OCI-M2 (cell line): ENCODE measurements around the gene NOL6.

Source experiments
- DNase-seq: peaks from one replicate; lab custom pipeline; 2025; ENCODE audit not compliant: unreplicated experiment; lab: John Stamatoyannopoulos, UW

Gene NOL6

DNA sequence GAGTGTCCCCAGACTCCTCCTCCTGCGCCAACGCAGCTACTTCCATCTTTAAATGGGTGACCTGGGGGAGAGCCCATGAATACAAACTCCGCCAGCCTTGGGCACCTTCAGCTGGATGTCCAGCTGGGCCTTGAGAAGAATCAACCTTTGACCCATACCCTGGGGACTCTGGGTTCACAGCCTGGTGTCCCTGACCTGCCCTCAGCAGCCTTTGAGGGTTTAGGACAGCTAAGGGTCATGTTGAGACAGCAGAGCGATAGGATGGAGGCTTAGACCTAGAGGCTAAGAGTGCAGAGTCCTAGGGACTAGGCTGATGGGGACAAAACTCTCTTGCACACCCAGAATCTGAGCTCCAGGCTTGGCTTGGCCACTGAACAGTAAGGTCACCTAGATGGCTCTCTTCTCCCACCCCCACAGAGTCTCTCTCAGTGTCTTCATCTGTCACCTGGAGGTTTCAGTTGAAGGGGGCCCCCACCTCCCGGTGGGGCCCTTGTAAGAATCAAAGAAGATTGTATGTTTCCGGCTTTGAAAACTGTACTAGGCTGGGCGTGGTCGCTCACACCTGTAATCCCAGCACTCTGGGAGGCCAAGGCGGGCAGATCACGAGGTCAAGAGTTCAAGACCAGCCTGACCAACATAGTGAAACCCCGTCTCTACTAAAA is 19.6 kb downstream of the NOL6 start:
- DNase-seq: no peak

DNA sequence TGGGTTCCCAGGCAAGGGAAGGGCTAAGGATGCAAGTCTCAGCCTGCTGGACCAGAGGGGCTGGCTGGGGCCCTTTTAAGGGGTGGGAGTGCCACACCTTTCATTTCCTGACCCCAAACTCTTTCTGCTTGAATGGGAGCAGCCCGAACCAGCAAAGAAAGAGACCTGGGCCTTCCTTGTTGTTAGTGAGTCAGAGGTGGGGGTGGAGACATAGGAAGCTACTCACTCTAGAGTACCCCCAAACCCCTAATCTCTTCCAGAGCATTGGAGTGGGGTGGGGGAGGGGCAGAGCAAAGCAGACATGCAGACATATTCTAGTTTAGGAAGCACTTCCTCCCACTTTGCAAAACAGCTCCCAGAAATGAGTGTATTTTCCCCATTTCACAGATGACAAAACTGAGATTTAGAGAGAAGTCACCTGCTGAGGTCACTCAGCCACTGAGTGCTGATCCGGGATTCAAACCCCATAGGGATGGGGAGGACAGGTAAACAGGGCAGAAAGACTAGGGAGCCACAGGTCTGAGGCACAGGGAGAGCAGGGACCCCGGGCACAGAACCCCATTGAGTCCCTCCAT is 20.4 kb downstream of the NOL6 start:
- no peak for DNase-seq

DNA sequence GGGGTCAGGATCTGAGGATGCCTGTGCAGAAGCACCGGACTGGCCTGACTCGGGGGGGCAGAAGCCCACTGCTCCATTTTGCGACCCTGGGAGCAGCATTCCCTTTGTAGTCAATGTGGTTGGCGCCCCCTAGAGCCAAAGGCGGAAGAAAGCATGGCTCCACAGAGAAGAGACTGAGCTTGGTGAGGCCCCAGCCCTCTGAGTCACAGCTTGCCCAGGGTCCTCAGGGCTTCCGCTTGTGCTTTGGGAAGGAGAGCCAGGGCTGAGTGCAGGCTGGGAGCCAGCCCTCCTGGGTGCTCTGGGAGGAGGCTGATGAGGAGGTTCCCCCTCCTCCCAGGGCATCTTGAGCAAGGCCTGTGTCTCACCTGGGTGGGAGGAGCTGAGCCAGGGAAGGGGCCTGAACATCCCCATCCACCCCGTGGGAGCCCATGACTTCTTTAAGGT is 20.9 kb downstream of the NOL6 start:
- DNase-seq: no peak

DNA sequence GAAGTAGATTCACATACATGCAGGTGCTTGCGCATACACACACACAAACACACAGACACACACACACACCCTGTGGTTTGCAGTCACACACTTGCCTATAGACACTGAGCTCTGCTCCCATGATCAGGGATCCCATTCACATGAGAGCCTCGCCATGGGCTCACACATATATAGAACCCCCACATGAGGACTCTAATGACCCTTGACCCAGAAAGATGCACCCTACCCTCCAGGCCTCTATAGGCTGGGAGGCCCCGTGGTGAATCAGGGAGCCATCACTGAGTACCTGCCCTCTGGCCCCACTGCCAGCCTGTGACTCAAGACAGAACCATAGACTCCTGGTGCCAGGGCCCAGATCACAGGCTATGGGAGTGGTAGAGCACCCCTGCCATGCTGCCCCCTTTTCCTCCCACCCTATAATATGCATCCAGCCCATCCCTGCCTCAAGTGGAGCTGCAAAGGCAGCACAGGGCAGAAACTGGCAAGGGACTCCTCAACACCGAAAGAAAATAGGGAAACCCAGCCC is 23.0 kb downstream of the NOL6 start:
- no peak for DNase-seq

DNA sequence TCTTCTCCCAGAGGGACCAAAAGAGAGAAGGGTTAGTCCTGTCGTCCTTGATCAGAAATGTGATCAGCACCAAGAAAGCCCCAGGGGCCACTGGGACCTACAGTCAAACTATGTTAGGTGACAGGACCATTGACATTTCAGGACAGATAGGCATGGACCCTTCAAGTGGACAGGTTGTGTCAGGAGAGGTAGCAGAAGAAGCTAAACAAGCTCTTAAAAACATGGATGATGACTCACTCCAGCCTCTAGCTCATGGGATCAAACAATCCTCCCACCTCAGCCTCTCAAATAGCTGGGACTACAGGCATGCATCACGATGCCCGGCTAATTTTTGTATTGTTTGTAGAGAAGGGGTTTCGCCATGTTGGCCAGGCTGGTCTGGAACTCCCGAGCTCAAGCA is 24.0 kb downstream of the NOL6 start:
- no peak for DNase-seq

DNA sequence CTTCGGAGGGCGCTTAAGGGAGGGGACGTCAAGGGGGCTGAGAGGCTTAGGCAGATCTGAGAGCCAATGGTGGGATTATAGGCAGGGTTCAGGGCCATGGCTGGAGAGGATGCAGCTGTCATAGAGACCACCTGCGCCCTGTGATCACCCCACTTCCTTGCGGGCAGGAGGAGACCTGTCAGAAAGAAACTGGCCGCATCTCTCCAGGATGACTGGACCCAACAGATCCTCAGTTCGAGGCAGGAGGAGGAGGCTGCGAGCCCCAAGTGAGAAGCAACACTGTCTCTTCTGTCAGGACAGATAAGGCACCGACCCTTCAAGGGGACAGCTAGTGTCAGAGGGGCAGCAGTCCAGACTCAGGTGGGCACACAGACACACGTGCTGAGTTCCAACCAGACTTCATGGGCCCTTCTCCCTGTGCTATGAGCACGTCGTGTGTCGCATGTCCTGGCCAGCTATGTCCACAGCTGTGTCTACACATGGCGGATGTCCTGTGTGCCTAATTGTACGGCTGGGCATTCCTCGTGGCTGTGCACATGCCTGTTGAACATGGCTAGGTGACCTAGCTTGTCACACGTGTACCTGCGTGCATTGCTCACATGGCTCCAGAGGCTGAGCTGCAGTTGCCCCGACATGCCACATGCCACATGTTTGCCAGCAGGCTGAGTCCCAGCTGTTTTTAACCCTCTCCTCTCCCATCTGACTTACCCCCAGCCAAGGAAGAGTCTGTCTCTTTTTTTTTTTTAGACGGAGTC is 25.7 kb downstream of the NOL6 start:
- no peak for DNase-seq

DNA sequence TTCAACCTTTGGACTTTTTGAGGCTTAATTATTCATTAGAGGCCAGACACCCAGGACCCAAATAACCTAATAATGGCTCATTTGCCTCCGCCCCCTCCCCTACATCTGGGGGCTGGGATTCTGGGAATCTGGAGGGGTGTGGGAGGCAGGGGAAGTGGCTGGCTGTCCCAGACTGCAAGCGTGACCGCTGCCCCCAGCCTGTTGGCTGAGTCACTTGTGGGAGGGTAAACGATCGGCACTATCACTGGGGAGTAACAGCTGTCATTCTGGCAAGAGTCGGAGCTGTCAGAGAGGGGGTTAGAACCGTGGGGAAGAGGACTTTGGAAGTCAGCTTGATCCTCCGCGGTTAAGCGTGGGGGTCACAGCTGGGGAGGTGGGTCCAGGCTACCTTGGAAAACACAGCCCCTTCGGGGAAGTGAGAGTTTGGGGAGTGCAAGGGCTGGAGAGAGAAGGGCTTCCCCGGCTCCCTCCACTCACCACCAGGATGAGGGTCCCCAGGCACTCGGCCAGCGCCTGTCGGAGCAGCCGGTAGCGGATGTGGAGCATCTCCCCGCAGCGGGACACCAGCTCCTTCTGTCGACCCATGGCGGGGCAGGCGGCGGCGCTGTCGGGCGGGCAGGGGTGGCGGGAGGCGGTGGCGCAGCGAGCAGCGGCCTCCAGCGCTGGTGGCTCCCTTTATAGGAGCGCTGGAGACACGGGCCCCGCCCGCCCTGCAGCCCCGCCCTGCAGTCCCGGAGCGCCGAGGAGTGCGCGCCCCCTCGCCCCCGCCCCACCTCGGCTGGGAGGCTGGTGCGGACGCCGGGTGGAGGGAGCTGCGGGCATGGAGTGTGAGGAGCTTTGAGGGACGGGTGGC is 26.6 kb downstream of the NOL6 start, which contains the start of gene AQP3:
Gene AQP3 (minus strand): TSS at position 648 of the 853 bp plus-strand sequence. CDS start 63 bp downstream, at position 585.
- DNase-seq: peak; percentile 53

DNA sequence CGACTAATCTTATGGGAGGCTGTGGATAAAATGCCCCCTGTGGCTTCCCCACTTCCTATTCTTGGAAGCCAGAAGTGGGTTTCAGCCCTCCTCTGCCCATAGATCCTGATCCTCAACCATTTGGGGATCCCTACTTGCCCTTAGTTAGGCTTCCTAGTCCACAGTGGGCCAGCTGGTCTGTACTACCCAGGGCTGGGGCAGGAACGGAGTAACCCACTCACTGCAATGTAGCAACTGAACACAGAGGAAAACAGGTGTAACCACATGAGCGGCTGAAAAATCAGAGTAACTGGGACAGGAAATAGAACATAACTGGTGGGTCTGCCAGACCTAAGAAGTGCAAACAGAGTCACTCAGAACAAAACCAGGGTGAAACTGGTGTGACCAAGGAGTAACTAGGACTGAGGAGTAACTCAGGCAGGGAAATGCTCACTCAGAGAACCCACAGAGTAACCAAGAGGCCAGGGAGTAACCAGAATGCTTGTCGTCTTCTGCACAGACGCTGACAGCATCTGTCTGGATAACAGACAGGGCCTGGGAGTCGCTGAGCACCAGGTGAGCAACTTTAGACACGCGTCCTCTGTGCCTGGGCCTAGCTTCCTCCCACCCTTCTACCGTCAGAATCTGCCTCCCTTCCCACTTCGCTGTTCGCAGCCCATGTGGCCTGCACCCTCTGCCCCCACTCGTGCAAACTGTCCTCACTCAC is 27.3 kb downstream of the NOL6 start:
- DNase-seq: no peak

DNA sequence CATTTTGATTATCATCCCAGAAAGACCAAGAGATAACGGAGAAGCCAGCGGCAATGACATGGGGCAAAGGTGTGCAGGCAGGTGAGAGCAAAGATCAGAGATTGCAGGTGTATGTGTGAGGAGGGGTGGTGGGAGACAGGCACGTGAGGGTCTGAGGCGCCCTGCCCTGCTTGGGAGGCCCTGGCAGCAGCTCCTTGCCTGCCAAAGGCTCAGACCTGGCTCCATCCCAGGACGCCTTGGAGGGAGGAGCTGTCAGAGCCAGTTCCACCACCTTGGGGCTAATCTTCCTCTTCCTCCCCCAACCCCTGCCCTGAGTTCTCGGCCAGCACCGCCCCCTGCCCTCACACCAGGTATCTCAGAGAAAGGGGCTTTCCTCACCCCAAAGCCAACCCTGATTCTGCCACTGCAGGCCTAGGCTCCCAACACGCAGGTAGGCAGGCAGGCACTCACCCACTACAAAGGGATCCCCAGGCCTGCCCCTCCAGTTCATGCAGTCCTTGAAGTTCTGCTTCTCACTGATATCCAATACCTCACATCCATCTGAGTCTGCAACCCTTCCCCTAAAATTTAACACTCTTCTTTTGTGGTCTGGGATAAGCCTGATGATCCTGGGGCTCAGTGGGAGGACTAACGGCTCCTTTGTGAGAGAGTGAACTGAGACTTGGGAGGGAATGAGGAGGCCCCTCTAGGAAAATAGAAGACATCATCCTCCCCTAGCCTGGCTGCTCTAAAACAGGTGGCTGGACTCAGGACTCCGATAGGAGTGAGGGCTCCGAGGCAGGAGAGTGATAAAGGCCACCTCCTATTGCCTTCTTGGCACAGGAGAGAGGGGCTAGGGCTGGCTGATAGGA is 28.1 kb downstream of the NOL6 start:
- peak; percentile 63 for DNase-seq

DNA sequence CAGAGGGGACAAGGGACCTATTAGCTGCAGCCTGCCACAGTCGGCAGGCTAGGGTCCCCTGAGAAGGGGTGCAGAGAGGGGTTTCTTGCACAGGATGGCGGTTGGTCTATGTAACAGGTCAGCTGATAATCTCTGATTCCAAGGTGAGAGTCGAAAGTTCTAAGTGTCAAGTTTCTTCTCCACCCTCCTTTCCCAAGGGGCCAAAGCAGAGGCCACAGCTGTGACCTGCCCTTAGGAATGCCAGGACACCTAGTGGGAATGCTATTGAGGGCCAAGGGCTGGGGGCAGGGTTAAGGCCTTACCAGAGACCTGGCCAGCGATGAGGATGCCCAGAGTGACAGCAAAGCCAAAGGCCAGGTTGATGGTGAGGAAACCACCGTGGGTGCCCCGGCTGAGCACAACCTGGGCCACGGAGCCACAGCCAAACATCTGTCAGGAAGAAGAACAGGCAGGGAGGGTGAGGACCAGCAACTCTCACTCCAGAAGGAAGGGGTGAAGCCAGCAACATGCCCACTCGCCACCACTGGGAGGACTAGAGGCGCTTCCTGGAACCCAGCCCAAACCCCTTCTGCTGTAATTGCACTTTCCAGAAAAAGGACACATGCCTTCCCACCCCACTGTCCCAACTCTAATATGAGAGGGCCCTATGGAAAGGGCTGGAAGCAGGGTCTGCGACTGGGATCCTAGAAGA is 30.1 kb downstream of the NOL6 start:
- DNase-seq: no peak

DNA sequence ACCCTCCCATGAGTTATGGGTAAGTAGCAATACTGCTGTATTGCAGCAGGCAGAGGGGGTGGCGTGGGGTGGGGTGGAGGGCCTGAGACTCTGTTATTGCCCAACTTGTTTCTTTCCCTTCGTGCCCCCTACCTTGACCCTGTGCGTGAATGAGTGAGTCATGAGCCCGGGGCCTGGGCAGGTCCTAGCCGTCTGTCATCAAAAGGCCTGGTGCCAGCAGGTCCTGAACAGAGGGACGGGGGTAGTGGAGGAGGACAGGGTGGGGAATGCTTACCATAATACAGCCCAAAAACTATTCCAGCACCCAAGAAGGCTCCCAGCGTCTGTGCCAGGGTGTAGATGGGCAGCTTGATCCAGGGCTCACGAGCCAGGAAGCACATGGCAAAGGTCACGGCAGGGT is 30.7 kb downstream of the NOL6 start:
- no peak for DNase-seq

DNA sequence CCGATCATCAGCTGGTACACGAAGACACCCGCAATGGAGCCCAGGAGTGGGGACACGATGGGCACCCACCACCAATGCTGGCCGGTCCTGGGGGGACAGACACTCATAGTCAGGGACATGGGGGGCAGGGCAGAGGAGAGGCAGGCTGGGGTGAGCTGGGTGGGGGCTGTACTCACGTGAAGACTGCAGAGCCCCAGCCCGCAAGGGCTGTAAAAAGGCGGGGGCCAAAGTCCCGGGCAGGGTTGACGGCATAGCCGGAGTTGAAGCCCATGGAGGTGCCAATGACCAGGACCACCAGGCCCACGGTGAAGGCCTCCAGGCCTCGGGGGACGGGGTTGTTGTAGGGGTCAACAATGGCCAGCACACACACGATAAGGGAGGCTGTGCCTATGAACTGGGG is 31.6 kb downstream of the NOL6 start:
- no peak for DNase-seq

DNA sequence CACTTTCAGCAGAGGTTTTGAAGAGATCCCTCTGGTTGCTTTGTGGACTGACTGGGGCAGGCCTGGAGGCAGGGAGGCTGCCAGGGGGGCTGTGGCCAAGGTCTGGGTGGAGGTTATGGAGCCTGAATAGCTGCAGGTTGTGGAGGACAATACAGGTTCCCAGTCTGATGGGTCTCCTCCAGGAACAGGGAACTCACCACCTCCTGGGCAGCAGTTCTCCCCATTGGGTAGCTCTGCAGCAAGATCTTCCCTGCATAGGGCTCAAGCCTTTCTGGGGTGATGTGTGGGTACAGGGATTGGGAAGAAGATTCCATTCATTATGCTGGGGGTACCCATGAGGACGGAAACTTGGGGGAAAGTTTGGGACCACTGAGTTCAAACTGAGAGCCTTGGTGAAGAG is 33.1 kb downstream of the NOL6 start:
- no peak for DNase-seq

DNA sequence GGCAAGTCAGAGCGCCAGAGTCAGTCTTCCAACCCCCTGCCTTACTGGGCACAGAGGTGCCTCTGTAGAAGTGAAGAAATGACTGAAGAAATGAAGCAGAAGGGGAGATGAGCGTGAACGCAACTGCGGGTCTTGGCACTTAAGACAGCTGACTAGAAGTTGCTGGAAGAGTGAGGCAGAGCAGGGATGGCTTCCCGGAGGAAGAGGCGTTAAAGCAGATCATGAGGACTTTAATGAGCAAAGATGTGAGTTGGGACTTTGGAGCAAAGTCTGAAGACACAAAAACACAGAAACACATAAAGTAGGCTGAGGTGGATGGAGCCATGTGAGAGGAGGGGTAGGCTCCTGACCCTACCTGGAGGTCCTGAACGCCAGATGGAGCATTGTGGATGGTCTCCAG is 33.5 kb downstream of the NOL6 start:
- no peak for DNase-seq

DNA sequence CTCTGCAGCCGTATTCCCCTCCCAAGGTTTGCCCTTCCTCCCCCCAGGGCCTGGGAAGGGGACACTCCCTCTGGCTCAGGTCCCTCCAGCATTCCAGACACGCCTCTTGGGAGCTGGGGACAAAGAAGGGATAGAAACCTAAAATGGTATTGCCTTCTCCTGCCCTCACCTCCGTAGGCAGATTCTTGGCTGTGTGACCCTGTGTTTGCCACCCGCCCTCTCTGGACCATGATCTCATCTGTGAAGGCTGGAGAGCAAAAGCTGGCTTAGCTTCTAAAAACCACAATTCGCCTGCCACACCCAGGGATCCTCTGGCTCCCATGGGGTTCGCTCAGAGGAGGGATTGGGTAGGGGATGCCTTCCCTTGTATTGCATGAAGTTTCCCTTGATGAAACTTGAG is 34.0 kb downstream of the NOL6 start:
- no peak for DNase-seq

DNA sequence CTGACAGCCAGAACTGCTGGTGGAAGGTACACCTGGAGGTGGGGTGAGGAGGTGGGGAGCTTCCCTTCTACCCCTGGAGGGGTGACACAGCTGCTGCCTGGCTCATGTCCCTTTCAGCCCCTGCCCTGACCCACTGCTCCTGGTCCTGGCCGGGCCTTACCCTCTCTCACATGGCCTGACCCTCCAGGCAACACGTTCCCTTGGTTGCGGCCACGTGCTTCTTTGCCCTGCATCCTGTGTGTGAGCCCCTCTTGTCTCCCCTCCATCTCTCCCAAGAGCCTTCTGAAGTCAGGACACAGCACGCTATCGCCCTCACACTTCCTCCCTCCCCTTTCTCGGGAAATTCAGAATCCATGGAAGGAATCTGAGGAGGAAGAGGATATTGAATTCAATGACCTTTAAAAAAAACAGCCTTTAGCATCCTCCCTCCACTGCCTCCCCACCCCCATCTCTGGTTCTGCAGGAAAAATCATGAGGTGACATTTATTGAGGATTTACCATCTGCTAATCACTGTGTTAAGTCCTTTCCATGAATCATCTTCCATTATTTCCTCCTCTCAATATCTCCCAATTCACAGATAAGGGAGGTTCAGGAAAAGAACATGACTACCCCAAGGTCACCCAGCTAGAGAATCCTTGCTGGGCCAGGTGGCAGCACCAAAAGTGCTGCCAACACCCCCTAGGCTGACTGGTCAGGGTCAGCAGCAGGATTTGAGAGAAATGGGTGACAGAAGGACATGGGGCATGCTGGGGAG is 34.6 kb downstream of the NOL6 start:
- DNase-seq: no peak

DNA sequence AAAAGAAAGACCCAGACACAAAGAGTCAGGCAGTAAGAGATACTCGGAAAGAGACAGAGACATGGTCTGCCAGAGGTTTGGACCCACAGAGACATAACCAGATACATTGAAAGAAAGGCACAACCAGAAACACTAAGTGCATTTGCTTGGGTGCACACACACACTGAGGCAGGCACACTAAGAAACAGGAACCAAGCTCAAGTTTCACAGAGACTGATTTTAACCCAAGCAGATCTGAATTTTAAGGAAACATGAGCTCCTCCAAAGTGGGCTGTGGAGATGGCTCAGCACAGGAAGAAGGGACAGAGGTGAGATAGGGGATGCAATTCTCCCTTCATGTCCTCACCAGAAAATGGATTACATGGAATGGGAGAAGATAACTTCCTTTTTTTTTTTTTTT is 35.8 kb downstream of the NOL6 start:
- DNase-seq: no peak

DNA sequence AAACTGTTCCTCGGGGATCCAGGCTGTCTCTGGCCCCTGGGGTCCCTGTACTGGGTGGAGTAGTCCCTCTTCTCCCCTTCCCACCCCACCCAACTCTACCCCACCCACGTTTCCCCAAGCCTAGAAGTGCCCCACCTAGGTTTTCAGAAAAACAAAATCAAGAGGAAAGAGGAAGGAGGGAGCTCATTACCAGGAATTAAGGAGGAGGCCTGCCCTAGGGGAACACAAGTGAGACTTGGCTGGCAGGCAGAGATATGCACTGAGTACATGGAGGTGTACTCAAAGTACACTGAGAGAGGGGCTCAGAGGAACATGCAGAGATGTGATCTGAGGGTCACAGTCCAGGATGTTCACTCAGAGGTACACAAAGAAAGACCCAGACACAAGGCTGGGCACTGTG is 36.5 kb downstream of the NOL6 start:
- DNase-seq: no peak
